CD4-positive, alpha-beta T cell treated with Interleukin-6 for 4 hours (primary cell): Measurements from ENCODE around the gene LGALS13.
"Not testable (repeated sequence)": the region's sequence is repeated elsewhere in the genome, so short reads cannot be mapped to it uniquely, and the experiment has no call there.

Source experiments
- DNase-seq: peaks from one replicate; pipeline ENCODE4 v3.0.0-alpha.2; 2020; ENCODE audit warnings: mixed read lengths

Gene LGALS13

GRCh38 chr19:39623946-39624345, 21.6 kb downstream of the LGALS13 start:
- DNase-seq, result no peak

- DNase-seq, result not testable (repeated sequence)
Measured at GRCh38 chr19:39627631-39628030, 25.3 kb downstream of the LGALS13 start.

GRCh38 chr19:39631178-39631577, 28.9 kb downstream of the LGALS13 start:
- DNase-seq, result no peak

- DNase-seq, result no peak
Measured at GRCh38 chr19:39631626-39632025, 29.3 kb downstream of the LGALS13 start.

GRCh38 chr19:39637891-39638290, 35.6 kb downstream of the LGALS13 start:
- no peak for DNase-seq

- DNase-seq, result no peak
Measured at GRCh38 chr19:39641773-39642172, 39.4 kb downstream of the LGALS13 start.

GRCh38 chr19:39643591-39643990, 41.3 kb downstream of the LGALS13 start:
- DNase-seq, result no peak

GRCh38 chr19:39645800-39646411, 43.6 kb downstream of the LGALS13 start:
- DNase-seq, result no peak

GRCh38 chr19:39647918-39648317, 45.6 kb downstream of the LGALS13 start:
- DNase-seq, result no peak

- DNase-seq, result no peak
Measured at GRCh38 chr19:39655613-39656012, 53.3 kb downstream of the LGALS13 start, which contains the start of gene LGALS16. Gene LGALS16 (plus strand): TSS chr19:39655913. CDS start chr19:39655962, 49 bp downstream.
